Mesenchymal stem cell (in vitro differentiated cells and primary cell): ENCODE data around the gene BIN2.

Experiments
- DNase-seq: peaks from one replicate; pipeline ENCODE4 v3.0.0-alpha.2; 2013
- H2AFZ ChIP-seq: one replicate; pipeline ENCODE4 v1.6.1; 2013; ENCODE audit warnings: low read depth, mild to moderate bottlenecking, control low read depth, inconsistent platforms, low read length, moderate library complexity
- H2AK5ac ChIP-seq: 2 replicates; pipeline ENCODE4 v1.6.1; 2013; ENCODE audit warnings: low read length, moderate library complexity, mild to moderate bottlenecking, inconsistent platforms; ENCODE audit not compliant: severe bottlenecking
- H2BK120ac ChIP-seq: one replicate; pipeline ENCODE4 v1.6.1; 2013; ENCODE audit warnings: low read depth, mild to moderate bottlenecking, inconsistent platforms, low read length, moderate library complexity
- H2BK12ac ChIP-seq, 2 experiments: one replicate each; pipeline ENCODE4 v1.6.1; 2013; ENCODE audit warnings: inconsistent platforms in 2 of 2, low read length in 2 of 2, mild to moderate bottlenecking in 2 of 2, moderate library complexity in 2 of 2, control low read depth in 1 of 2
- H2BK15ac ChIP-seq: one replicate; pipeline ENCODE4 v1.6.1; 2013; ENCODE audit warnings: mild to moderate bottlenecking, low read depth, inconsistent platforms; ENCODE audit not compliant: poor library complexity, severe bottlenecking
- H2BK5ac ChIP-seq: 2 replicates; pipeline ENCODE4 v1.6.1; 2013; ENCODE audit warnings: low read depth, mild to moderate bottlenecking, low read length, control low read depth, inconsistent platforms; ENCODE audit not compliant: poor library complexity, severe bottlenecking
- H3K14ac ChIP-seq, 2 experiments: one replicate each; pipeline ENCODE4 v1.6.1; 2013; ENCODE audit warnings: inconsistent platforms in 2 of 2, low read length in 2 of 2, control low read depth in 1 of 2, mild to moderate bottlenecking in 1 of 2, moderate library complexity in 1 of 2
- H3K18ac ChIP-seq, 2 experiments: one replicate each; pipeline ENCODE4 v1.6.1; 2013; ENCODE audit warnings: inconsistent platforms in 2 of 2, low read length in 2 of 2, control low read depth in 1 of 2, low read depth in 1 of 2, mild to moderate bottlenecking in 1 of 2
- H3K23ac ChIP-seq, 2 experiments: one replicate each; pipeline ENCODE4 v1.6.1; 2013; ENCODE audit warnings: inconsistent platforms in 2 of 2, low read length in 2 of 2, mild to moderate bottlenecking in 2 of 2, moderate library complexity in 2 of 2, control low read depth in 1 of 2
- H3K27ac ChIP-seq: 2 replicates; pipeline ENCODE4 v1.5.1; 2013; ENCODE audit warnings: mild to moderate bottlenecking, moderate library complexity, low read length, control low read depth, inconsistent platforms; ENCODE audit not compliant: poor library complexity, severe bottlenecking
- H3K27me3 ChIP-seq, 2 experiments: 2 replicates each; pipeline versions ENCODE4 v1.6.1 to v1.7.0; 2013; ENCODE audit warnings: low read length in 2 of 2, mild to moderate bottlenecking in 2 of 2, moderate library complexity in 2 of 2, control low read depth in 1 of 2, inconsistent platforms in 1 of 2; ENCODE audit not compliant: control insufficient read depth in 1 of 2, insufficient read depth in 1 of 2
- H3K36me3 ChIP-seq, 2 experiments: 2 replicates each; pipeline versions ENCODE4 v1.6.1 to v1.7.0; 2013; ENCODE audit warnings: low read length in 2 of 2, control low read depth in 1 of 2, inconsistent platforms in 1 of 2, low read depth in 1 of 2, mild to moderate bottlenecking in 1 of 2; ENCODE audit not compliant: insufficient read depth in 2 of 2, control insufficient read depth in 1 of 2
- H3K4ac ChIP-seq, 2 experiments: one replicate each; pipeline ENCODE4 v1.6.1; 2013; ENCODE audit warnings: inconsistent platforms in 2 of 2, low read length in 2 of 2, mild to moderate bottlenecking in 2 of 2, moderate library complexity in 2 of 2, control low read depth in 1 of 2, low read depth in 1 of 2
- H3K4me1 ChIP-seq: 2 replicates; pipeline ENCODE4 v1.6.1; 2013; ENCODE audit warnings: low read depth, low read length, control low read depth; ENCODE audit not compliant: control insufficient read depth, insufficient read depth
- H3K4me2 ChIP-seq: 2 replicates; pipeline ENCODE4 v1.6.1; 2013; ENCODE audit warnings: low read length, mild to moderate bottlenecking, inconsistent platforms; ENCODE audit not compliant: poor library complexity, severe bottlenecking
- H3K4me3 ChIP-seq, 2 experiments: 2 replicates each; pipeline versions ENCODE4 v1.5.1 to v1.7.0; 2013; ENCODE audit warnings: low read length in 2 of 2, mild to moderate bottlenecking in 2 of 2, control low read depth in 1 of 2, low read depth in 1 of 2; ENCODE audit not compliant: insufficient read depth in 1 of 2
- H3K79me1 ChIP-seq: replicated peaks from 2 replicates; pipeline ENCODE4 v1.6.1; 2013; ENCODE audit warnings: mild to moderate bottlenecking, control low read depth, low read length, inconsistent platforms; ENCODE audit not compliant: poor library complexity, severe bottlenecking
- H3K9ac ChIP-seq: 2 replicates; pipeline ENCODE4 v1.7.0; 2013; ENCODE audit warnings: mild to moderate bottlenecking, low read length, moderate library complexity
- H3K9me3 ChIP-seq: 2 replicates; pipeline ENCODE4 v1.7.0; 2013; ENCODE audit warnings: mild to moderate bottlenecking, low read length; ENCODE audit not compliant: control insufficient read depth
- H4K8ac ChIP-seq: one replicate; pipeline ENCODE4 v1.6.1; 2013; ENCODE audit warnings: inconsistent platforms, mild to moderate bottlenecking, low read length, moderate library complexity
- H4K91ac ChIP-seq: one replicate; pipeline ENCODE4 v1.6.1; 2013; ENCODE audit warnings: mild to moderate bottlenecking, low read length, inconsistent platforms
- WGBS: methylation state at CpG from one replicate; pipeline ENCODE4 v1.1.7; 2013; ENCODE audit warnings: mixed read lengths; 5-methylcytosine and 5-hydroxymethylcytosine counted together

The BIN2 gene

GRCh38 chr12:51351913-51352532, 28.0 kb upstream of the BIN2 start:
- no peak overlapping the region for H2AFZ ChIP-seq

GRCh38 chr12:51349026-51349425, 25.1 kb upstream of the BIN2 start:
- DNase-seq, result no peak
- no peak overlapping the region for H3K9ac ChIP-seq
- H2BK5ac ChIP-seq, result no peak overlapping the region
- no peak overlapping the region for H2AK5ac ChIP-seq
- no peak overlapping the region for H3K4me3 ChIP-seq
- no peaks in the 10 kb centered on the region for H3K36me3 ChIP-seq
- H3K9me3 ChIP-seq, result no peaks in the 10 kb centered on the region
- H3K4me2 ChIP-seq, result no peak overlapping the region
- no peak overlapping the region for H3K4ac ChIP-seq
- no peak overlapping the region for H2BK15ac ChIP-seq
- H3K18ac ChIP-seq, result no peak overlapping the region
- H2BK12ac ChIP-seq, result no peak overlapping the region
- no peak overlapping the region for H2AFZ ChIP-seq
- no peak overlapping the region for H4K8ac ChIP-seq
- H3K27ac ChIP-seq, result no peak overlapping the region
- H3K14ac ChIP-seq, result no peak overlapping the region
- H3K79me1 ChIP-seq, result no peaks in the 10 kb centered on the region
- H4K91ac ChIP-seq, result no peak overlapping the region
- 83% methylated on average over 5 of the region's 5 CpGs for WGBS
- no peak overlapping the region for H2BK120ac ChIP-seq
- peaks cover 0 to 2% of the 10 kb centered on the region in 2 experiments for H3K27me3 ChIP-seq
- peaks cover 6% of the 10 kb centered on the region for H3K4me1 ChIP-seq
- no peak overlapping the region for H3K23ac ChIP-seq

More at GRCh38 chr12:51351913-51352532, 28.0 kb upstream of the BIN2 start:
- no peak overlapping the region for H3K23ac ChIP-seq
- WGBS, result 48% methylated on average over 9 of the region's 11 CpGs
- no peak overlapping the region for H2BK5ac ChIP-seq
- H3K27me3 ChIP-seq, result peaks cover 0 to 9% of the 10 kb centered on the region in 2 experiments
- H3K4me2 ChIP-seq, result no peak overlapping the region
- H3K4ac ChIP-seq, result no peak overlapping the region
- no peak overlapping the region for H2AK5ac ChIP-seq
- no peak overlapping the region for H3K4me3 ChIP-seq
- H2BK15ac ChIP-seq, result no peak overlapping the region
- no peak overlapping the region for H3K18ac ChIP-seq
- no peak overlapping the region for H3K14ac ChIP-seq
- H3K79me1 ChIP-seq, result no peaks in the 10 kb centered on the region
- H3K4me1 ChIP-seq, result no peaks in the 10 kb centered on the region
- no peak overlapping the region for H2BK12ac ChIP-seq
- H4K91ac ChIP-seq, result no peak overlapping the region
- H2BK120ac ChIP-seq, result no peak overlapping the region
- H3K36me3 ChIP-seq, result no peaks in the 10 kb centered on the region
- no peak overlapping the region for H3K9ac ChIP-seq
- peak; percentile 55 for DNase-seq
- no peaks in the 10 kb centered on the region for H3K9me3 ChIP-seq
- H3K27ac ChIP-seq, result no peak overlapping the region
- H4K8ac ChIP-seq, result no peak overlapping the region

- Histone ChIP-seq H3K27ac (no peak overlapping the region), H2AFZ (no peak overlapping the region), H3K4me3 (no peak overlapping the region), H2BK120ac (no peak overlapping the region), H2AK5ac (no peak overlapping the region), H3K14ac (no peak overlapping the region), H3K23ac (no peak overlapping the region), H2BK12ac (no peak overlapping the region), H3K9ac (no peak overlapping the region), H3K18ac (no peak overlapping the region), H3K9me3 (no peaks in the 10 kb centered on the region), H3K4me1 (peaks cover 6% of the 10 kb centered on the region), H3K27me3 (no peaks in the 10 kb centered on the region), H4K8ac (no peak overlapping the region), H3K79me1 (no peaks in the 10 kb centered on the region), H4K91ac (no peak overlapping the region), H3K4ac (no peak overlapping the region), H2BK5ac (no peak overlapping the region), H3K4me2 (no peak overlapping the region), H3K36me3 (no peaks in the 10 kb centered on the region), H2BK15ac (no peak overlapping the region)
- no peak for DNase-seq
- WGBS, result 100% methylated on average over 4 of the region's 4 CpGs
These were observed 24.1 kb upstream of the BIN2 start for GRCh38 chr12:51348116-51348515.

- Histone ChIP-seq H2BK120ac (no peak within 1 kb of the TSS), H3K27me3 (no peaks in the 10 kb centered on the region), H3K4me1 (peaks cover 6% of the 10 kb centered on the region), H4K8ac (no peak within 1 kb of the TSS), H3K4me2 (no peak within 1 kb of the TSS), H2AK5ac (no peak within 1 kb of the TSS), H3K27ac (no peak within 1 kb of the TSS), H2BK12ac (no peak within 1 kb of the TSS), H3K18ac (no peak within 1 kb of the TSS), H3K4ac (no peak within 1 kb of the TSS), H3K79me1 (no peaks in the 10 kb centered on the region), H4K91ac (no peak within 1 kb of the TSS), H3K23ac (peak within 1 kb of the TSS in 1 of 2 experiments; percentile 79), H2BK15ac (no peak within 1 kb of the TSS), H3K36me3 (no peaks in the 10 kb centered on the region), H3K9ac (no peak within 1 kb of the TSS), H3K9me3 (no peaks in the 10 kb centered on the region), H3K4me3 (no peak within 1 kb of the TSS), H3K14ac (no peak within 1 kb of the TSS), H2AFZ (no peak within 1 kb of the TSS), H2BK5ac (no peak within 1 kb of the TSS)
- DNase-seq, result no peak
- WGBS, result 97% methylated on average over 3 of the region's 3 CpGs
These were observed 22.6 kb upstream of the BIN2 start, which contains the start of gene CELA1 for GRCh38 chr12:51346581-51346980. CELA1 (minus strand) TSS chr12:51346679; CDS start chr12:51346638, 41 bp downstream.
